K562 (cell line): Measurements from ENCODE around the gene HSPB7.

Source experiments
- GABPA ChIP-seq: fragments of 200-800 bp; sonication (Bioruptor generic); conservative IDR thresholded peaks from 2 replicates; pipeline ENCODE4 v1.6.1; 2016; ENCODE audit warnings: low read depth, missing genetic modification characterization, missing compliant biosample characterization
- MEIS2 ChIP-seq: fragments of 450-650 bp; IDR thresholded peaks from 2 replicates; pipeline ENCODE4 v1.6.1; 2014; ENCODE audit warnings: mild to moderate bottlenecking; ENCODE audit not compliant: partially characterized antibody
- SETDB1 ChIP-seq: IDR thresholded peaks from one replicate; pipeline ENCODE4 v1.6.1; 2012; ENCODE audit warnings: low read length, control low read depth, inconsistent platforms
- YY1 ChIP-seq, 3 experiments: IDR thresholded peaks; 2 replicates each; pipeline ENCODE4 v1.6.1; 2011; ENCODE audit warnings: low read length in 2 of 3, mild to moderate bottlenecking in 2 of 3, moderate library complexity in 2 of 3, borderline replicate concordance in 1 of 3, control low read depth in 1 of 3, low read depth in 1 of 3; ENCODE audit not compliant: insufficient read depth in 3 of 3, insufficient replicate concordance in 2 of 3, control insufficient read depth in 1 of 3, insufficient read length in 1 of 3; ENCODE audit errors: extremely low read depth in 1 of 3
- TF ChIP-seq, protein P1 (sequence below), 3 experiments: IDR thresholded peaks in 2 of 3; conservative IDR thresholded peaks in 1 of 3; 2 replicates each; pipeline ENCODE4 v1.5.1; 2011 to 2012; ENCODE audit warnings: low read length in 3 of 3, mild to moderate bottlenecking in 3 of 3, control low read depth in 2 of 3, improper control_type of control experiment in 1 of 3, inconsistent platforms in 1 of 3, low read depth in 1 of 3, mixed read lengths in 1 of 3, moderate library complexity in 1 of 3; ENCODE audit not compliant: insufficient read depth in 2 of 3

DNA sequence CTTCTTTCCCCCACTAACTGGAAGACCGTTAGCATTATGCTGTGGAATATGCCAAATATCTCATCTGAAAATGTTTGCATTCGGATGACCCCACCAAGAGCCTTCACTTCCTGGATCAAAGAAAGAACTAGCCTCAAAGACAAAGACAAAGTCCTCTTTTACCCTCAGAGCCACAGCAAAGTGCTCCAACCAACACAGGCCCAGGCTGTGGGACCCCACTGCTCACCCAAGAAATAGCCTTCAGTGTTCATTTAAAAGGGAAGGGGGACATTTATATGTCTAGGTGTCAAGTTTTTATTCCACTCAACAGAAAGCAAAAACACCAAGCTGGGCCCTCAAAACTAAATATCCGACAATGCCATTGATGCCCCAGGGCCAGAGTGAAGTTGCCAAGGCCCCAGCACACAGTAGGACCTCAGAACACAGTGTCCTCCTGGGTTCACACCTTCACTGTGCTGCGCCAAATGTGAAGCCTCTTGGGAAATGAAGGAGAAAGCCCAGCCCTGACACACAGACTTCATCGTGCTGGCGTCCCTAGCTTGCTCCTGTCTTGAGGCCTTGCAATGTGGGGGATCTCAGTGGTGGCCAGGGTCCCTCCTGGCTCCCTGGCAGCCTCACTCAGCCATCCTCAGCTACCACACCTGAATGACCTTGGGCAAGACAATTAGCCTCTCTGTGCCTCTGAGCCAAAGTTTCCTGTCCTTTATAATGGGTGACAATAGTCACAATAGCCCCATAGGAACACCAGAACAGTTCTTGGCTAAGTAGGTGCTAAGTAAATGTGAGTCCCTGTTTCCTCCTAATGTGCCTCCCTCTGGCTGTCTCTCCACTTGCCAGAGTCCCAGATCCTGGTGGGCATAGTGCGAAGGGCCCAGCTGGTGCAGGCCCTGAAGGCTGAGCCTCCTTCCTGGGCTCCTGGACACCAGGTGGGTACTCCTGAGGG, 37.0 kb upstream of the HSPB7 start:
- TF ChIP-seq GABPA (tag) (no peak), MEIS2 (no peak), YY1 (IDR thresholded peaks at IDR 0.05; ENCODE audit: borderline replicate concordance in 1 of 3, control insufficient read depth in 1 of 3, extremely low read depth in 1 of 3, insufficient read depth in 3 of 3, insufficient read length in 1 of 3, insufficient replicate concordance in 2 of 3, low read depth in 1 of 3, low read length in 2 of 3) (no peak), SETDB1 (no peak)
- TF ChIP-seq, protein P1, sequence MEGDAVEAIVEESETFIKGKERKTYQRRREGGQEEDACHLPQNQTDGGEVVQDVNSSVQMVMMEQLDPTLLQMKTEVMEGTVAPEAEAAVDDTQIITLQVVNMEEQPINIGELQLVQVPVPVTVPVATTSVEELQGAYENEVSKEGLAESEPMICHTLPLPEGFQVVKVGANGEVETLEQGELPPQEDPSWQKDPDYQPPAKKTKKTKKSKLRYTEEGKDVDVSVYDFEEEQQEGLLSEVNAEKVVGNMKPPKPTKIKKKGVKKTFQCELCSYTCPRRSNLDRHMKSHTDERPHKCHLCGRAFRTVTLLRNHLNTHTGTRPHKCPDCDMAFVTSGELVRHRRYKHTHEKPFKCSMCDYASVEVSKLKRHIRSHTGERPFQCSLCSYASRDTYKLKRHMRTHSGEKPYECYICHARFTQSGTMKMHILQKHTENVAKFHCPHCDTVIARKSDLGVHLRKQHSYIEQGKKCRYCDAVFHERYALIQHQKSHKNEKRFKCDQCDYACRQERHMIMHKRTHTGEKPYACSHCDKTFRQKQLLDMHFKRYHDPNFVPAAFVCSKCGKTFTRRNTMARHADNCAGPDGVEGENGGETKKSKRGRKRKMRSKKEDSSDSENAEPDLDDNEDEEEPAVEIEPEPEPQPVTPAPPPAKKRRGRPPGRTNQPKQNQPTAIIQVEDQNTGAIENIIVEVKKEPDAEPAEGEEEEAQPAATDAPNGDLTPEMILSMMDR (IDR thresholded peaks at IDR 0.05 in 2 of 3, conservative IDR thresholded peaks at IDR 0.05 in 1 of 3; ENCODE audit: insufficient read depth in 2 of 3, low read depth in 1 of 3, low read length in 3 of 3) = no peak
